OCI-LY7 (cell line): ENCODE data around the gene SLCO1B3. TPM values are rescaled to one million over a fixed set of nuclear protein-coding genes. Genes with fewer than 3 reads are reported as not detected.

Experiments used
- BruUV-seq: library from RNA; stranded (reverse); fragments of 400-500 nt; replicated peaks from 2 replicates; lab custom pipeline; 2021; lab: Mats Ljungman, UMichigan
- CTCF ChIA-PET: fragments of 300-600 bp; sonication (Branson Sonifier 250); formaldehyde crosslinking; loops from one replicate; lab custom pipeline; 2022; ENCODE audit warnings: antibody characterized with exemption; ENCODE audit not compliant: unreplicated experiment; lab: Charles Lee
- POLR2A ChIA-PET: fragments of 300-600 bp; sonication (Branson Sonifier 250); formaldehyde crosslinking; loops from one replicate; lab custom pipeline; 2022; ENCODE audit warnings: antibody characterized with exemption; lab: Charles Lee
- DNase-seq: peaks from one replicate; pipeline ENCODE4 v3.0.0-alpha.2; 2015; ENCODE audit warnings: low spot score
- H2AFZ ChIP-seq: fragments of 200-600 bp; sonication (generic), shearing (Covaris generic); 2 replicates; pipeline ENCODE4 v1.6.1; 2014; ENCODE audit warnings: mild to moderate bottlenecking, antibody characterized with exemption, low read length, moderate library complexity
- H3K27ac ChIP-seq: fragments of 200-600 bp; sonication (generic); 2 replicates; pipeline ENCODE4 v1.5.1; 2014; ENCODE audit warnings: mixed run types, low read depth, mild to moderate bottlenecking, moderate library complexity, low read length, inconsistent platforms; ENCODE audit not compliant: poor library complexity, severe bottlenecking
- H3K36me3 ChIP-seq: fragments of 200-600 bp; sonication (generic); 2 replicates; pipeline ENCODE4 v1.6.1; 2014; ENCODE audit warnings: mild to moderate bottlenecking, antibody characterized with exemption, low read length, moderate library complexity, mixed read lengths; ENCODE audit not compliant: insufficient read depth
- H3K4me1 ChIP-seq: fragments of 200-600 bp; sonication (generic); 2 replicates; pipeline ENCODE4 v1.5.1; 2014; ENCODE audit warnings: mild to moderate bottlenecking, low read length; ENCODE audit not compliant: insufficient read depth, poor library complexity, severe bottlenecking
- H3K4me2 ChIP-seq: fragments of 200-600 bp; sonication (generic); 2 replicates; pipeline ENCODE4 v1.6.1; 2014; ENCODE audit warnings: mild to moderate bottlenecking, low read length
- H3K4me3 ChIP-seq: fragments of 200-600 bp; sonication (generic); 2 replicates; pipeline ENCODE4 v1.5.1; 2014; ENCODE audit warnings: mild to moderate bottlenecking, low read depth, low read length; ENCODE audit not compliant: poor library complexity, severe bottlenecking
- H3K79me2 ChIP-seq: fragments of 200-600 bp; sonication (generic); 2 replicates; pipeline ENCODE4 v1.6.1; 2016; ENCODE audit warnings: low read depth, mild to moderate bottlenecking, low read length, moderate library complexity, mixed read lengths; ENCODE audit not compliant: insufficient read depth
- H3K9me2 ChIP-seq: fragments of 200-600 bp; sonication (generic); 2 replicates; pipeline ENCODE4 v1.6.1; 2016; ENCODE audit warnings: mild to moderate bottlenecking, low read length, mixed read lengths; ENCODE audit not compliant: insufficient read depth
- H3K9me3 ChIP-seq: fragments of 200-600 bp; sonication (generic); 2 replicates; pipeline ENCODE4 v1.6.1; 2014; ENCODE audit warnings: mild to moderate bottlenecking, mixed run types, low read length, mixed read lengths
- H4K20me1 ChIP-seq: fragments of 200-600 bp; sonication (generic); 2 replicates; pipeline ENCODE4 v1.6.1; 2014; ENCODE audit warnings: mild to moderate bottlenecking, antibody characterized with exemption, low read length, moderate library complexity, mixed read lengths; ENCODE audit not compliant: insufficient read depth
- EZH2phosphoT487 ChIP-seq: fragments of 200-600 bp; sonication (generic); IDR thresholded peaks from 2 replicates; pipeline ENCODE4 v1.6.1; 2018; ENCODE audit warnings: low read depth, borderline replicate concordance, mild to moderate bottlenecking, mixed run types, antibody characterized with exemption, low read length, moderate library complexity, mixed read lengths
- intact Hi-C: fragments of 100-400 bp; cut with micrococcal nuclease; formaldehyde crosslinking; loops from one replicate; pipeline ENCODE4 v1.10.0; 2022; ENCODE audit not compliant: unreplicated experiment
- total RNA-seq, 2 experiments: library from RNA; depleted of rRNA in 1 of 2; stranded (reverse); fragments of >200 nt in 1 of 2; shearing (Covaris generic) in 1 of 2; gene quantifications; 2 replicates each; pipeline ENCODE4 v1.2.3, GENCODE V29; 2014 to 2022
- TF ChIP-seq, protein P1 (sequence below): fragments of 200-600 bp; sonication (generic); conservative IDR thresholded peaks from 2 replicates; pipeline ENCODE4 v1.5.1; 2014; ENCODE audit warnings: mild to moderate bottlenecking, antibody characterized with exemption, low read length, moderate library complexity, mixed read lengths

Gene SLCO1B3
- total RNA-seq, 2 experiments from 2014 or later = not detected

DNA sequence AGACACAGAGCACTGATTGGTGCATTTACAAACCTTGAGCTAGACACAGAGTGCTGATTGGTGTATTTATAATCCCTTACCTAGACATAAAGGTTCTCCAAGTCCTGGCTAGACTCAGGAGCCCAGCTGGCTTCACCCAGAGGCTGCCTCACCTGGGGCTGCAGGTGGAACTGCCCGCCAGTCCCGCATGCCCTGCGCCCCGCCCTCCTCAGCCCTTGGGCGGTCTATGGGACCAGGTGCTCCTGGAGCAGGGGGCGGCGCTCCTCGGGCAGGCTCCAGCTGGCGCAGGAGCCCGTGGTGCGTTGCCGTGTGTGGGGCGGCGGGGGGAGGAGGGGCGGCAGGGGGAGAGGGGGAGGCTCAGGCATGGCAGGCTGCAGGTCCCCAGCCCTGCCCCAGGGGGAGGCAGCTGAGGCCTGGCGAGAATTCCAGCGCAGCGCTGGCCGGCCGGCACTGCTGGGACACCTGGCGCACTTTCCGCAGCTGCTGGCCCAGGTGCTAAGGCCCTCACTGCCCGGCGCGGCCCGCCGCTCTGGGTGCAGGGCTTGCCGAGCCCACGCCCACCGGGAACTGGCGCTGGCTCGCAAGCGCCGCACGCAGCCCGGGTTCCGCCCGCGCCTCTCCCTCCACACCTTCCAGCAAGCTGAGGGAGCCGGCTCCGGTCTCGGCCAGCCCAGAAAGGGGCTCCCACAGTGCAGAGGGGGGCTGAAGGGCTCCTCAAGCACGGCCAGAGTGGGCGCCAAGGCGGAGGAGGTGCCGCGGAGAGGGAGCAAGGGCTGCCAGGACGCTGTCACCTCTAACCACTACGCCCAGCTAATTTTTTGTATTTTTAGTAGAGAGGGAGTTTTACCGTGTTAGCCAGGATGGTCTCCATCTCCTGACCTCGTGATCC is 3.1 kb upstream of the SLCO1B3 start:
- TF ChIP-seq EZH2phosphoT487 = no peak
- TF ChIP-seq, protein P1, sequence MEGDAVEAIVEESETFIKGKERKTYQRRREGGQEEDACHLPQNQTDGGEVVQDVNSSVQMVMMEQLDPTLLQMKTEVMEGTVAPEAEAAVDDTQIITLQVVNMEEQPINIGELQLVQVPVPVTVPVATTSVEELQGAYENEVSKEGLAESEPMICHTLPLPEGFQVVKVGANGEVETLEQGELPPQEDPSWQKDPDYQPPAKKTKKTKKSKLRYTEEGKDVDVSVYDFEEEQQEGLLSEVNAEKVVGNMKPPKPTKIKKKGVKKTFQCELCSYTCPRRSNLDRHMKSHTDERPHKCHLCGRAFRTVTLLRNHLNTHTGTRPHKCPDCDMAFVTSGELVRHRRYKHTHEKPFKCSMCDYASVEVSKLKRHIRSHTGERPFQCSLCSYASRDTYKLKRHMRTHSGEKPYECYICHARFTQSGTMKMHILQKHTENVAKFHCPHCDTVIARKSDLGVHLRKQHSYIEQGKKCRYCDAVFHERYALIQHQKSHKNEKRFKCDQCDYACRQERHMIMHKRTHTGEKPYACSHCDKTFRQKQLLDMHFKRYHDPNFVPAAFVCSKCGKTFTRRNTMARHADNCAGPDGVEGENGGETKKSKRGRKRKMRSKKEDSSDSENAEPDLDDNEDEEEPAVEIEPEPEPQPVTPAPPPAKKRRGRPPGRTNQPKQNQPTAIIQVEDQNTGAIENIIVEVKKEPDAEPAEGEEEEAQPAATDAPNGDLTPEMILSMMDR = no peak
- Histone ChIP-seq H3K4me1 (no peaks in the 10 kb centered on the region), H3K27ac (no peak overlapping the region), H3K9me2 (no peaks in the 10 kb centered on the region), H3K9me3 (no peaks in the 10 kb centered on the region), H3K4me3 (no peak overlapping the region), H3K79me2 (no peaks in the 10 kb centered on the region), H2AFZ (no peak overlapping the region), H3K4me2 (no peak overlapping the region), H3K36me3 (no peaks in the 10 kb centered on the region), H4K20me1 (no peaks in the 10 kb centered on the region)
- CTCF ChIA-PET = no interaction called here
- intact Hi-C loops = no loop called here
- no TSS peak for BruUV-seq
- POLR2A ChIA-PET = no interaction called here
- no peak for DNase-seq

DNA sequence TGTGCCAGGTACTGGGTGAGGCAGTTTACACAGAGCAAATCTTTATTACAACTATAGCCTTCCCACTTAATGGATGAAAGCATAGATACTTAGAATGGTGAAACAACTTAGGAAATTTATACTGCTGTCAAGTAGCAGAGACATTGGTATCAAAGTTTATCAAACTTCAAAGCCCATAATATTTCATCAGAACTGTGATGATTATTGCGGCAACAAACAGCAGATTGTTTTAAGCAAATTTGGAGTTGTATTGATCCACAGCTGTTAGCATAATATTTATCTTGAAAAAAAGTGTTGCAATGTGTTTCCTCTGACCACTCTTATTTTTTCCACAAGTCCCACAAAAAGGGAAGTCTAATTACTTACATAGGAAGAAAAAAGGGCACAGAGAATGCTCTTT is 2.0 kb upstream of the SLCO1B3 start:
- BruUV-seq = no TSS peak

More for the DNA sequence above, 2.0 kb upstream of the SLCO1B3 start:
- H2AFZ ChIP-seq = no peak overlapping the region
- TF ChIP-seq, protein P1 = no peak
- no peak for TF ChIP-seq EZH2phosphoT487
- no peaks in the 10 kb centered on the region for H3K79me2 ChIP-seq
- H3K4me1 ChIP-seq = no peaks in the 10 kb centered on the region
- no peak overlapping the region for H3K4me2 ChIP-seq
- no peaks in the 10 kb centered on the region for H3K36me3 ChIP-seq
- H3K9me3 ChIP-seq = no peaks in the 10 kb centered on the region
- H3K9me2 ChIP-seq = no peaks in the 10 kb centered on the region
- no peak overlapping the region for H3K4me3 ChIP-seq
- no peak overlapping the region for H3K27ac ChIP-seq
- ChIA-PET CTCF (no interaction called here), POLR2A (no interaction called here)
- intact Hi-C loops = no loop called here
- no peaks in the 10 kb centered on the region for H4K20me1 ChIP-seq
- no peak for DNase-seq
